Tibial nerve (tissue), 4 donors: Measurements from ENCODE around the gene MAP3K21.

ENCODE experiments used
- CTCF ChIP-seq, 5 experiments: fragments of 200-600 bp in 3 of 5; fragments of 450-650 bp in 2 of 5; sonication (generic) in 3 of 5; IDR thresholded peaks; one replicate each; pipeline ENCODE4 v1.5.1; 2016 to 2019; ENCODE audit warnings: antibody characterized with exemption in 5 of 5, mild to moderate bottlenecking in 3 of 5, moderate library complexity in 2 of 5
- EP300 ChIP-seq, 2 donors: sonication (generic); formaldehyde crosslinking; IDR thresholded peaks; one replicate each; pipeline ENCODE4 v1.6.1; 2017; ENCODE audit warnings: antibody characterized with exemption in 2 of 2, mild to moderate bottlenecking in 1 of 2

GRCh38 chr1:233409540-233409939, 82.0 kb downstream of the MAP3K21 start:
- TF ChIP-seq CTCF (IDR thresholded peaks at IDR 0.05) = no peak
- no peak for TF ChIP-seq EP300 (IDR thresholded peaks at IDR 0.05)
